ENCODE results near the gene MPHOSPH9. TPM values are rescaled to one million over a fixed set of nuclear protein-coding genes. Genes with fewer than 3 reads are reported as not detected.

The MPHOSPH9 gene
- total and polyA plus RNA-seq, 2 donors (not counting 1 experiment from before 2014, with no cell fraction given), result 11.8 to 45.1 TPM

- intact Hi-C loops (cut with micrococcal nuclease), result loop anchor here (5.0 kb wide), 1 partner anchor 36 kb away; no protein-coding TSS in a partner anchor
- Mint-ChIP-seq H3K4me3 (peak overlapping the region; percentile 49), H3K9me3 (ENCODE audit: insufficient read depth) (no peaks in the 10 kb centered on the region), H3K27ac (peak overlapping the region; percentile 81), H3K27me3 (no peaks in the 10 kb centered on the region), H3K4me1 (peaks cover 44% of the 10 kb centered on the region)
- H3K36me3 ChIP-seq (replicated peaks in 1 of 2; ENCODE audit: control extremely low read depth in 1 of 2, control insufficient read depth in 1 of 2, extremely low read depth in 1 of 2, insufficient read depth in 2 of 2, low read length in 1 of 2), result no peaks in the 10 kb centered on the region
- no peaks in the 10 kb centered on the region for H4K20me1 ChIP-seq (ENCODE audit: control insufficient read depth, insufficient read depth, low read length, poor library complexity, severe bottlenecking)
- ChIA-PET CTCF (interaction anchor here (0.6 to 1.8 kb wide), 11 partner anchors 8 to 141 kb away, joined by 3 to 10 read pairs (median 4); partner anchors contain the start of gene PITPNM2), POLR2A (interaction anchor here (0.5 to 1.6 kb wide), 6 partner anchors 10 to 163 kb away, joined by 3 to 6 read pairs (median 4); no protein-coding TSS in a partner anchor)
- TF ChIP-seq CTCF (IDR thresholded peaks at IDR 0.05) (no peak), EZH2 (IDR thresholded peaks at IDR 0.05; ENCODE audit: borderline replicate concordance, insufficient read depth, low read depth, low read length, poor library complexity, severe bottlenecking) (no peak)
- peak overlapping the region; percentile 10 for H3K9ac ChIP-seq (ENCODE audit: low read length)
- DNase-seq, result peak; percentile 69
- H3K9me3 ChIP-seq (ENCODE audit: control extremely low read depth in 1 of 3, control insufficient read depth in 2 of 3, insufficient read depth in 1 of 3, low read length in 2 of 3), result no peaks in the 10 kb centered on the region
- ATAC-seq (ENCODE audit: low read depth), result peak; percentile 80
- peak overlapping the region in 2 of 5 experiments; percentile 15 to 21 for H3K4me3 ChIP-seq (ENCODE audit: control extremely low read depth in 1 of 5, extremely low read depth in 1 of 5, insufficient read depth in 1 of 5, low read depth in 2 of 5, low read length in 4 of 5)
- H3K27ac ChIP-seq (ENCODE audit: low read length in 2 of 2), result peak overlapping the region; percentile 65 to 75
- peaks cover 27 to 29% of the 10 kb centered on the region in 2 donors for H3K4me1 ChIP-seq (ENCODE audit: control insufficient read depth in 2 of 2, insufficient read depth in 2 of 2, low read length in 2 of 2)
- WGBS (ENCODE audit: insufficient coverage), result 31% methylated on average over 8 of the region's 11 CpGs
- H3K79me2 ChIP-seq (ENCODE audit: control insufficient read depth, insufficient read depth, low read length), result peaks cover 19% of the 10 kb centered on the region
- peak overlapping the region; percentile 57 for H3K4me2 ChIP-seq (replicated peaks; ENCODE audit: low read depth, low read length, poor library complexity, severe bottlenecking)
- no peaks in the 10 kb centered on the region for H3K27me3 ChIP-seq (replicated peaks in 1 of 4; ENCODE audit: control extremely low read depth in 1 of 4, control insufficient read depth in 3 of 4, insufficient read depth in 4 of 4, low read length in 3 of 4)
- peak overlapping the region; percentile 66 for H2AFZ ChIP-seq (ENCODE audit: insufficient read depth, low read depth, low read length, poor library complexity, severe bottlenecking)
Observed at GRCh38 chr12:123142921-123143735, 89.8 kb downstream of the MPHOSPH9 start.

GRCh38 chr12:123142518-123142840 is 90.5 kb downstream of the MPHOSPH9 start:
- Histone ChIP-seq H3K9ac (ENCODE audit: low read length) (no peak overlapping the region), H3K4me3 (ENCODE audit: control extremely low read depth in 1 of 5, extremely low read depth in 1 of 5, insufficient read depth in 1 of 5, low read depth in 2 of 5, low read length in 4 of 5) (no peak overlapping the region), H4K20me1 (ENCODE audit: control insufficient read depth, insufficient read depth, low read length, poor library complexity, severe bottlenecking) (no peaks in the 10 kb centered on the region), H3K27ac (ENCODE audit: low read length in 2 of 2) (no peak overlapping the region), H3K4me1 (ENCODE audit: control insufficient read depth in 2 of 2, insufficient read depth in 2 of 2, low read length in 2 of 2) (peaks cover 25 to 29% of the 10 kb centered on the region in 2 donors), H3K27me3 (replicated peaks in 1 of 4; ENCODE audit: control extremely low read depth in 1 of 4, control insufficient read depth in 3 of 4, insufficient read depth in 4 of 4, low read length in 3 of 4) (no peaks in the 10 kb centered on the region), H3K9me3 (ENCODE audit: control extremely low read depth in 1 of 3, control insufficient read depth in 2 of 3, insufficient read depth in 1 of 3, low read length in 2 of 3) (no peaks in the 10 kb centered on the region), H2AFZ (ENCODE audit: insufficient read depth, low read depth, low read length, poor library complexity, severe bottlenecking) (no peak overlapping the region), H3K4me2 (replicated peaks; ENCODE audit: low read depth, low read length, poor library complexity, severe bottlenecking) (peak overlapping the region; percentile 57), H3K36me3 (replicated peaks in 1 of 2; ENCODE audit: control extremely low read depth in 1 of 2, control insufficient read depth in 1 of 2, extremely low read depth in 1 of 2, insufficient read depth in 2 of 2, low read length in 1 of 2) (no peaks in the 10 kb centered on the region), H3K79me2 (ENCODE audit: control insufficient read depth, insufficient read depth, low read length) (peaks cover 24% of the 10 kb centered on the region)
- ATAC-seq (ENCODE audit: low read depth) (no peak), DNase-seq (no peak)
- 13% methylated on average over 1 of the region's 5 CpGs for WGBS (ENCODE audit: insufficient coverage)
- Mint-ChIP-seq H3K27ac (no peak overlapping the region), H3K27me3 (no peaks in the 10 kb centered on the region), H3K4me1 (peaks cover 43% of the 10 kb centered on the region), H3K9me3 (ENCODE audit: insufficient read depth) (no peaks in the 10 kb centered on the region), H3K4me3 (peak overlapping the region; percentile 8)
- intact Hi-C loops (cut with micrococcal nuclease), result loop anchor here (5.0 kb wide), 1 partner anchor 35 kb away; no protein-coding TSS in a partner anchor
- CTCF ChIA-PET, result interaction anchor here (1.0 to 1.7 kb wide), 5 partner anchors 9 to 141 kb away, joined by 3 to 10 read pairs (median 4); partner anchors contain the start of gene PITPNM2
- TF ChIP-seq EZH2 (IDR thresholded peaks at IDR 0.05; ENCODE audit: borderline replicate concordance, insufficient read depth, low read depth, low read length, poor library complexity, severe bottlenecking) (no peak), CTCF (IDR thresholded peaks at IDR 0.05) (no peak)
- POLR2A ChIA-PET, result interaction anchor here (1.1 kb wide), 1 partner anchor 27 kb away, joined by 6 read pairs; no protein-coding TSS in a partner anchor
